D721Med (cell line): ENCODE measurements around the gene MTHFD1.

Experiments used
- DNase-seq: peaks from one replicate; pipeline ENCODE4 v3.0.0; 2011; ENCODE audit warnings: low spot score; ENCODE audit not compliant: insufficient read length
- FAIRE-seq: peaks from 2 replicates; lab custom pipeline; 2011; peaks lifted over from hg19 to GRCh38; lab: Jason Lieb, UNC
- TF ChIP-seq, protein P1 (sequence below): IDR thresholded peaks from 2 replicates; pipeline ENCODE4 v1.5.1; 2012; ENCODE audit warnings: mild to moderate bottlenecking, control low read depth; ENCODE audit not compliant: insufficient read depth; ENCODE audit errors: missing control alignments

Gene MTHFD1

DNA sequence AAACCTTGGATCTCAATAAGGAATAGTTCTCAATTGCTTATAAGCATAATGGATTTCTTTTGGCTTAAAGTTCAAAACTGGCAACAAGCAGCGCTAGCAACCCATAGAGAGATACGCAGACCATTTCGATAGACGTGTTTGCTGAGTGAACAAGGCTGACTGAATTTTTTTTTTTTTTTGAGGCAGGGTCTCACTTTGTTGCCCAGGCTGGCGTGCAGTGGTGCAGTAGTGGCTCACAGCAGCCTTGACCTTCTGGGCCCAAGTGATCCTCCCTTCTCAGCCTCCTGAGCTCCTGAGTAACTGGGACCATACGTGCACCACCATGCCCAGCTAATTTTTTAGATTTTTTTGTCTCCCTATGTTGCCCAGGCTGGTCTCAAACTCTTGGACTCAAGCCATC, 75.7 kb downstream of the MTHFD1 start:
- DNase-seq (no peak), FAIRE-seq (no peak)
- TF ChIP-seq, protein P1, sequence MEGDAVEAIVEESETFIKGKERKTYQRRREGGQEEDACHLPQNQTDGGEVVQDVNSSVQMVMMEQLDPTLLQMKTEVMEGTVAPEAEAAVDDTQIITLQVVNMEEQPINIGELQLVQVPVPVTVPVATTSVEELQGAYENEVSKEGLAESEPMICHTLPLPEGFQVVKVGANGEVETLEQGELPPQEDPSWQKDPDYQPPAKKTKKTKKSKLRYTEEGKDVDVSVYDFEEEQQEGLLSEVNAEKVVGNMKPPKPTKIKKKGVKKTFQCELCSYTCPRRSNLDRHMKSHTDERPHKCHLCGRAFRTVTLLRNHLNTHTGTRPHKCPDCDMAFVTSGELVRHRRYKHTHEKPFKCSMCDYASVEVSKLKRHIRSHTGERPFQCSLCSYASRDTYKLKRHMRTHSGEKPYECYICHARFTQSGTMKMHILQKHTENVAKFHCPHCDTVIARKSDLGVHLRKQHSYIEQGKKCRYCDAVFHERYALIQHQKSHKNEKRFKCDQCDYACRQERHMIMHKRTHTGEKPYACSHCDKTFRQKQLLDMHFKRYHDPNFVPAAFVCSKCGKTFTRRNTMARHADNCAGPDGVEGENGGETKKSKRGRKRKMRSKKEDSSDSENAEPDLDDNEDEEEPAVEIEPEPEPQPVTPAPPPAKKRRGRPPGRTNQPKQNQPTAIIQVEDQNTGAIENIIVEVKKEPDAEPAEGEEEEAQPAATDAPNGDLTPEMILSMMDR, result no peak

DNA sequence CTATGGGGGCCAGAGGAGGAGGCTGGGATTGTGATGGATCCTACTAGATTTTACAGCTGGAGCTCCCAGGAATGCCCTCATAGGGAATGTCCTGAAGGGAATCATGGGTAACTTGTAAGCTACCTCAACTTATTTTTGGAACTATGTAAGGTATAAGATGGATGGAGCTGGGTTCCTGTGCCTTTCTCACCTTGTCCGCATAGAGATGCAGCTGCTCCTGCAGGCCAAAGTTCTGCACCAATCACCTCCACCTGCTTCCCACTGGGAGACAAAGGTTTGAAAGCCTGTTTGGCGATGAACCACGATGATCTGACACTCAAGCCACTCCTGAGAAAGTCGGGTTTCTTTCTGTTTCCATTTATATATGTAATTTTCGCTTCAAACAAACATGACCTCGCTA, 76.5 kb downstream of the MTHFD1 start:
- no peak for FAIRE-seq
- TF ChIP-seq, protein P1, result no peak
- no peak for DNase-seq

DNA sequence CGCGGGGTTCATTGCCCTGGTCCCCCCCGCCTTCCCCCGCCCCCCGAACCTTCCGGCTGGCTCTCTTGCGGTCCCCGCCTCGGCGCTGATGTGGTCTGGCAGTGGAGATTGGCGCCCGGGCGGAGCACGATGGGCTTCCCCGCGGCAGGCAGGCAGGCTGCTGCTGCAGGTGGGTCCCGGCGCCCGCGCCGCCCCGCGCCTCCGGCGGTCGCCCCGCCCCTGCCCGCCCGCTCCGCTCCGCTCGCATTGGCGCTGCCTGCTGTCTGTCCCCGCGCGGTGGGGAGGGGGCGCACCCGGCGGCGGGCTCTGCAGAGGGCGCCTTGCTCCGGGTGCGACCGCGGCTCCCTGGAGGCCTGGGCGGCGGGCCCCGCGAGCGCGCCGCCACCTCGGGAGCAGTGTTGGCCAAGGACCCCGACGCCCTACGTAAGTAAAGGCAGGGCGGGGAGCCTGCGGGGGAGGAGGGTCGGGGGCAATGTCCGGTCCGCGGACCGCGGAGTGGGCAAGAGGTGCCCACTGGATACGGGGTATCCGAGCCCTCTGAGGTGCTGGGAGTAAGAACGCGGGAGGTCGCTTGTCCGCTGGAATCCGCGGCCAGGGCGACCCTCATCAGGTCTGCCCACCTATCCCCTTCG, 77.2 kb downstream of the MTHFD1 start, which contains the start of gene AKAP5:
Gene AKAP5 (plus strand): TSS at position 309 of the 632 bp plus-strand sequence. CDS start 2,896 bp downstream, outside the sequence.
- FAIRE-seq (no peak), DNase-seq (peak; percentile 52)
- TF ChIP-seq, protein P1, result peak; percentile 6

DNA sequence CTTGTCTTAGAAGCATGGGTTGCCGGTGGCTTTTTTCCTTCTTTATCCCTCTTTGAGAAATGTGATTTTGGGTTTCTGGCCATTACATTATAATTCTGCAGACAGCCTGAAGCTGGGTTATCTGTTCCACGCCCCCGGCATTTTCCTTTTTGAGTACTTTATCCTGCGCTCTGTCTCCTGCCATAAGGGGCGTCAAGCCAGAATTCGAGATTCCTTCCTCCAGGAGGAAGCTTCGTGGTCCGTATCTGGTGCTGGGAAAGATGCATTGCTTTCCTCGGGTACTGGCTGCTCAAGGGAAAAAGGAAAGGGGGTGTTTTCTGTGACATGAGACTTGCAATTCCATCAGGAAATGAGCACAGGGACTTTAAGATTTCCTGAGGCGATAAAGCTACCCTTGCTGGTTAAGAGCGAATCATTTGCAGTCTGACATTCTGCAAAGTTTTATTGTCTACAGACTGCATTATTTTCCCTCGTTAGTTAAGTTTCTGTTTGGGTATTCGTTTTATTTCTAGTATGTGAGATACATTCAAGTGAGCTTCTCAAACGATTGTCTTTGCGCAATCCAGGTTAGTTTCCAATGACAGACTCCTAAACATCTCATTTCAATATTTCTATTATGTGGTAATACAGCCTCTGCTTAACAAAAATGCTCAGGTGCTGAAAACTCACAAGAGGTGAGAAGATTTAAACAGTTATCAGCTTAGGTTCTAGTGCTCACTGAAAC, 77.8 kb downstream of the MTHFD1 start:
- peak; percentile 38 for FAIRE-seq
- TF ChIP-seq, protein P1, result no peak
- DNase-seq, result no peak

DNA sequence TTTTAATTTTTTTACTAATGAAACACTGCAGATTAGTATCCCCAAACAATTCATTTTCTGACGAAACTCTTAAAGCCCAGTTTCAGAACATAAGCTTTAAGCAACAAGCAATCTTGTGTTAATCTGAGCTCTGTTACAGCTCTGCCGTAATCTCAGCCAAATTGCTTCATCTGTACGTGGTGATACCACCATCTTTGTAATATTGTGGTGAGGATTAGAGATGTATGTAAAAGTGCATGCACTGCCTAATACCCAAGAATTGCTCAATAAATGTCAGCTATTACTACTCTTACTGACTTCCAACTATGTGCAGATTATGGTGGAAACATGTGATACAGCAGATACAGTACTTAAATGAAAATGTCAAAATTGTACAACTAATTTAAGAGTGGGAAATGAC, 78.9 kb downstream of the MTHFD1 start:
- DNase-seq (no peak), FAIRE-seq (peak; percentile 41)
- TF ChIP-seq, protein P1, result no peak

DNA sequence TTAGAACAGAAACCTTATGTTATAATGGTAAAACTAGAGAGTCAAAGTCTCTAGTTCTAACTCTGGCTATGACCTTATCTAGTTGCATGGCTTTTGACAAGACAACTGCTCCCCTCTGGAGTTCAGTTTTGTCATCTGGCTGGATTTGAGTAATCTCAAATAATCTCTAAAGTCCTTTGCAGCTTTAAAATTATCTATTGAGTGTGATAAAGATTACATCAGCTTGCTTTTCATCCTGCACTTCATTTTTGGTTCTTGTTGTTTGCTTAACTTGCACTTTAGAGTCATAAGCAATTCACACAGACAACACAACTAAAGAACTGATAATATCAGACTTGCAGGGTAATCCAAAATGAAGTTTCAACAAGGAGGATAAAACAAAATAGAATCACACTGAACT, 79.4 kb downstream of the MTHFD1 start:
- peak; percentile 88 for FAIRE-seq
- no peak for DNase-seq
- TF ChIP-seq, protein P1, result no peak

DNA sequence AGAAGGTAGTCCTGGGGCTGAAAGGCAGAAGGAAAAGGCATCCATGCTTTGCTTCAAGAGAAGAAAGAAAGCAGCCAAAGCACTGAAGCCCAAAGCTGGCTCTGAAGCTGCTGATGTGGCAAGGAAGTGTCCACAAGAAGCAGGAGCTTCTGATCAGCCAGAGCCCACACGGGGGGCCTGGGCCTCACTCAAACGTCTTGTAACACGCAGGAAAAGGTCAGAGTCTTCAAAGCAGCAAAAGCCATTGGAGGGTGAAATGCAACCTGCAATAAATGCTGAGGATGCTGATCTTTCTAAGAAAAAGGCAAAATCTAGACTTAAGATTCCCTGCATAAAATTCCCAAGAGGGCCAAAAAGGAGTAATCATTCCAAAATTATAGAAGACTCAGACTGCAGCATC, 80.3 kb downstream of the MTHFD1 start:
- DNase-seq, result no peak
- FAIRE-seq, result no peak
- TF ChIP-seq, protein P1, result no peak
